ENCODE data around the gene ANKIB1. TPM values are rescaled to one million over a fixed set of nuclear protein-coding genes. Genes with fewer than 3 reads are reported as not detected.
"Not testable (repeated sequence)": the region's sequence is repeated elsewhere in the genome, so short reads cannot be mapped to it uniquely, and the experiment has no call there.

ANKIB1 gene
- total RNA-seq, 4 donors from 2014 or later = 16.0 to 34.3 (median 21.7) TPM

- H3K4me3 ChIP-seq = no peak overlapping the region
- TF ChIP-seq POLR2A (IDR thresholded peaks at IDR 0.05) = no peak
- no peak for TF ChIP-seq CTCF (IDR thresholded peaks at IDR 0.05)
- no peaks in the 10 kb centered on the region for H3K9me3 ChIP-seq
- peaks cover 0 to 88% (median 0%) of the 10 kb centered on the region in 3 donors for H3K36me3 ChIP-seq
- intact Hi-C loops (cut with DNase I) = no loop called here
- no peak for DNase-seq
- no peak overlapping the region for H3K27ac ChIP-seq
- H3K4me1 ChIP-seq = no peaks in the 10 kb centered on the region
- no peaks in the 10 kb centered on the region for H3K27me3 ChIP-seq
These were observed 110.6 kb downstream of the ANKIB1 start for GRCh38 chr7:92356406-92356805.

- peaks cover 0 to 85% (median 0%) of the 10 kb centered on the region in 3 donors for H3K36me3 ChIP-seq
- no peak overlapping the region for H3K4me3 ChIP-seq
- intact Hi-C loops (cut with DNase I) = no loop called here
- no peaks in the 10 kb centered on the region for H3K9me3 ChIP-seq
- H3K27me3 ChIP-seq = no peaks in the 10 kb centered on the region
- no peaks in the 10 kb centered on the region for H3K4me1 ChIP-seq
- H3K27ac ChIP-seq = no peak overlapping the region
- no peak for DNase-seq
- TF ChIP-seq CTCF (IDR thresholded peaks at IDR 0.05) (no peak), POLR2A (IDR thresholded peaks at IDR 0.05) (no peak)
- 96% methylated on average over 4 of the region's 4 CpGs; no CpG with 5 or more reads in 1 of the 2 donors for WGBS, 2 donors
These were observed 111.5 kb downstream of the ANKIB1 start for GRCh38 chr7:92357260-92357659.

- H3K27me3 ChIP-seq; intact Hi-C loops (cut with DNase I); H3K4me3 ChIP-seq; H3K9me3 ChIP-seq; DNase-seq; H3K27ac ChIP-seq; H3K4me1 ChIP-seq: not testable (repeated sequence)
- WGBS, 2 donors = 97 to 100% methylated on average over 2 of the region's 2 CpGs
- peaks cover 0 to 85% (median 0%) of the 10 kb centered on the region in 3 donors for H3K36me3 ChIP-seq
These were observed 113.4 kb downstream of the ANKIB1 start for GRCh38 chr7:92359179-92359578.

GRCh38 chr7:92359801-92360200 is 114.0 kb downstream of the ANKIB1 start:
- Histone ChIP-seq H3K4me3 (no peak overlapping the region), H3K27me3 (no peaks in the 10 kb centered on the region), H3K9me3 (no peaks in the 10 kb centered on the region), H3K4me1 (no peaks in the 10 kb centered on the region), H3K36me3 (peaks cover 0 to 83% (median 0%) of the 10 kb centered on the region in 3 donors), H3K27ac (no peak overlapping the region)
- TF ChIP-seq POLR2A (IDR thresholded peaks at IDR 0.05) (no peak), CTCF (IDR thresholded peaks at IDR 0.05) (no peak)
- intact Hi-C loops (cut with DNase I) = no loop called here
- no peak for DNase-seq
- 94 to 97% methylated on average over 3 of the region's 3 CpGs for WGBS, 2 donors

GRCh38 chr7:92360387-92360786 is 114.6 kb downstream of the ANKIB1 start:
- WGBS, 2 donors = 80 to 88% methylated on average over 1 of the region's 1 CpG
- Histone ChIP-seq H3K9me3 (no peaks in the 10 kb centered on the region), H3K4me3 (no peak overlapping the region), H3K4me1 (no peaks in the 10 kb centered on the region), H3K27me3 (no peaks in the 10 kb centered on the region), H3K36me3 (peaks cover 0 to 82% (median 0%) of the 10 kb centered on the region in 3 donors), H3K27ac (no peak overlapping the region)
- intact Hi-C loops (cut with DNase I) = no loop called here
- TF ChIP-seq POLR2A (IDR thresholded peaks at IDR 0.05) (no peak), CTCF (IDR thresholded peaks at IDR 0.05) (no peak)
- no peak for DNase-seq

- TF ChIP-seq POLR2A (IDR thresholded peaks at IDR 0.05) (no peak), CTCF (IDR thresholded peaks at IDR 0.05) (no peak)
- WGBS, 2 donors = 97 to 98% methylated on average over 2 of the region's 2 CpGs
- DNase-seq = no peak
- H3K4me3 ChIP-seq = no peak overlapping the region
- intact Hi-C loops (cut with DNase I) = no loop called here
- H3K27me3 ChIP-seq = no peaks in the 10 kb centered on the region
- H3K4me1 ChIP-seq = no peaks in the 10 kb centered on the region
- no peak overlapping the region for H3K27ac ChIP-seq
- H3K9me3 ChIP-seq = no peaks in the 10 kb centered on the region
- peaks cover 0 to 86% (median 0%) of the 10 kb centered on the region in 3 donors for H3K36me3 ChIP-seq
These were observed 116.4 kb downstream of the ANKIB1 start for GRCh38 chr7:92362131-92362530.
